IPS-20b (cell line): ENCODE data around the gene SARNP.
"Not testable (repeated sequence)": the region's sequence is repeated elsewhere in the genome, so short reads cannot be mapped to it uniquely, and the experiment has no call there.

Experiments used
- H3K27ac ChIP-seq: one replicate; pipeline ENCODE4 v1.5.1; 2013; ENCODE audit warnings: low read length
- H3K27me3 ChIP-seq: 2 replicates; pipeline ENCODE4 v1.6.1; 2013; ENCODE audit warnings: mild to moderate bottlenecking, low read length, inconsistent platforms; ENCODE audit not compliant: insufficient read depth
- H3K36me3 ChIP-seq: 2 replicates; pipeline ENCODE4 v1.6.1; 2013; ENCODE audit warnings: low read depth, mild to moderate bottlenecking, inconsistent platforms, low read length, moderate library complexity; ENCODE audit not compliant: insufficient read depth
- H3K4me1 ChIP-seq: 2 replicates; pipeline ENCODE4 v1.6.1; 2013; ENCODE audit warnings: mild to moderate bottlenecking, control low read depth, inconsistent platforms, low read length, moderate library complexity; ENCODE audit not compliant: insufficient read depth
- H3K4me3 ChIP-seq: 2 replicates; pipeline ENCODE4 v1.5.1; 2013; ENCODE audit warnings: mild to moderate bottlenecking, low read length, inconsistent platforms
- H3K9ac ChIP-seq: 2 replicates; pipeline ENCODE4 v1.6.1; 2013; ENCODE audit warnings: low read depth, mild to moderate bottlenecking, inconsistent platforms, low read length, moderate library complexity
- H3K9me3 ChIP-seq: 2 replicates; pipeline ENCODE4 v1.6.1; 2013; ENCODE audit warnings: mild to moderate bottlenecking, low read depth, low read length, inconsistent platforms; ENCODE audit not compliant: insufficient read depth

Gene SARNP

GRCh38 chr12:55789171-55789570 lies 28.4 kb downstream of the SARNP start:
- Histone ChIP-seq H3K4me3 (no peak overlapping the region), H3K27me3 (no peaks in the 10 kb centered on the region)

DNA sequence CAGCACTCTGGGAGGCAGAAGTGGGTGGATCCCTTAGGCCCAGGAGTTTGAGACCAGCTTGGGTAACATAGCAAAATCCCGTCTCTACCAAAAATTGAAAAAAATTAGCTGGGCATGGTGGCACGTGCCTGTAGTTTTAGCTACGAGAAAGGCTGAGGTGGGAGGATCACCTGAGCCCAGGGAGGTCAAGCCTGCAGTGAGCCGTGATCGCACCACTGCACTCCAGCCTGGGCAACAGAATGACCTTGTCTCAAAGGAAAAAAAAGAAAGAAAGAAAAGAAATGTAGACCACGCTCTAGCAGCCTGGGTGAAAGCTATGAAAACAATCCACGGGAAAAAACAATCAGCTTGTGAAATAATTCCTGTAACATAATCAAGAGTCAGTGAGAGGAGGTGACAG lies 29.0 kb downstream of the SARNP start:
- Histone ChIP-seq H3K9ac (no peak overlapping the region), H3K36me3 (peaks cover 93% of the 10 kb centered on the region)

More at GRCh38 chr12:55789171-55789570, 28.4 kb downstream of the SARNP start:
- H3K9ac ChIP-seq, result no peak overlapping the region
- H3K9me3 ChIP-seq, result no peaks in the 10 kb centered on the region
- H3K36me3 ChIP-seq, result peaks cover 93% of the 10 kb centered on the region
- no peak overlapping the region for H3K27ac ChIP-seq
- no peaks in the 10 kb centered on the region for H3K4me1 ChIP-seq

DNA sequence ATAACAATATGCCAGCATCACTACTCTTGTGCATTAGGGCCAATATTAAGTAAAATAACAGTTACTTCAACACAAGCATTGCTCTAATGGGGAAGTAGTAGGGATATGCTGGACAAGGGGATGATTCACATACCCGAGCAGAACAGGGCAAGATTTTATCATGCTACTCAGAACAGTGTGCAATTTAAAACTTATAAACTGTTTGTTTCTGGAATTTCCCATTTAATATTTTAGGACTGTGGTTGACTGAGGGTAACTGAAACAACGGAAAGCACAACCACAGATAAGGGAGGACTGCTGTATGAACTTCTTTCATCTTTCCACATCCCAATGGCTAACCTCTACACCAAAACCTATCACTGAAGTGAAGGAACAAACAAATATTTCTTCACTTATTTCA lies 36.8 kb downstream of the SARNP start:
- no peak overlapping the region for H3K27ac ChIP-seq
- H3K36me3 ChIP-seq, result peaks cover 94% of the 10 kb centered on the region
- H3K4me3 ChIP-seq, result no peak overlapping the region
- no peaks in the 10 kb centered on the region for H3K4me1 ChIP-seq
- H3K9ac ChIP-seq, result no peak overlapping the region
- no peaks in the 10 kb centered on the region for H3K9me3 ChIP-seq
- no peaks in the 10 kb centered on the region for H3K27me3 ChIP-seq

More for the DNA sequence above, 29.0 kb downstream of the SARNP start:
- Histone ChIP-seq H3K27me3 (no peaks in the 10 kb centered on the region), H3K27ac (no peak overlapping the region), H3K4me1 (no peaks in the 10 kb centered on the region), H3K9me3 (no peaks in the 10 kb centered on the region), H3K4me3 (no peak overlapping the region)

DNA sequence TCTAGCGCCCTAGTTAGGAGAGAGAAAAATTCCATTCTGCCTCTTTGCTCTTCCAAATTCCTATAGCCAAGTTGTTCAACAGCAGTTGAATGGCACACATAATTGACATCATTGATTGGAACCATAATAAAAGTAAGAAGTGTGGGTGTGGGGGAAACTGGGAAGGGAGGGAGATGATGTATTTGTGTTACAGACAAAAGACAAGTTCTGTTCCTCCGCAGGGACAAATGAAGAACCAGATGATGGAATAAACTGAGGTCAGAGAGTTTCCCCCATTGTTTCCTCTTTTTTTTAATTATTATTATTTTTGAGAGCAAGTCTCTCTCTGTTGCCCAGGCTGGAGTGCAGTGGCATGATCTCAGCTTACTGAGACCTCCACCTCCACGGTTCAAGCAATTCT lies 39.7 kb downstream of the SARNP start:
- Histone ChIP-seq H3K4me1 (no peaks in the 10 kb centered on the region), H3K27me3 (no peaks in the 10 kb centered on the region), H3K9me3 (no peaks in the 10 kb centered on the region), H3K9ac (no peak overlapping the region), H3K4me3 (no peak overlapping the region), H3K36me3 (peaks cover 86% of the 10 kb centered on the region), H3K27ac (no peak overlapping the region)

DNA sequence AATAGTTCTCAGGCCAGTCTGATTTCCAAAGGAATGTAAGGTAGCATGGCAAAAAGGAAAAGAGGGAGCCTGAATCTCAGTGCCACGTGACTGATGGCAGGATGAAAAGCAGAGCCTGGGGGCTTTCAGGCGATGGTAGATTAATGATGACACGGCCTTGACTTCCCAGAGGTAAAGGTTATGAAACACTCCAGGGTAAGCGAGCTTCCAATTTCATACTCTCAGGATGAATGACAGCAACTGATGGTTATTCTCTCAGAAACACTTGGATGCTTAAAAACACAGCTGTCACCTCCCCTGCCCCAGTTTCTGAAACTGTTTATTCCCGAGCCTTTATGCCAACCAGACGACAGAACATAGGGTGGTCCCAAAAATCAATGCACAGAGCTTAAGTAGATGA lies 45.8 kb downstream of the SARNP start:
- Histone ChIP-seq H3K36me3 (peaks cover 66% of the 10 kb centered on the region), H3K9ac (no peak overlapping the region), H3K4me1 (no peaks in the 10 kb centered on the region), H3K27ac (no peak overlapping the region), H3K4me3 (no peak overlapping the region), H3K9me3 (no peaks in the 10 kb centered on the region), H3K27me3 (no peaks in the 10 kb centered on the region)

GRCh38 chr12:55767156-55767555 lies 50.4 kb downstream of the SARNP start:
- Histone ChIP-seq H3K27ac (no peak overlapping the region), H3K4me3 (no peak overlapping the region), H3K36me3 (peaks cover 56% of the 10 kb centered on the region), H3K9me3 (no peaks in the 10 kb centered on the region), H3K4me1 (no peaks in the 10 kb centered on the region), H3K27me3 (no peaks in the 10 kb centered on the region), H3K9ac (no peak overlapping the region)

DNA sequence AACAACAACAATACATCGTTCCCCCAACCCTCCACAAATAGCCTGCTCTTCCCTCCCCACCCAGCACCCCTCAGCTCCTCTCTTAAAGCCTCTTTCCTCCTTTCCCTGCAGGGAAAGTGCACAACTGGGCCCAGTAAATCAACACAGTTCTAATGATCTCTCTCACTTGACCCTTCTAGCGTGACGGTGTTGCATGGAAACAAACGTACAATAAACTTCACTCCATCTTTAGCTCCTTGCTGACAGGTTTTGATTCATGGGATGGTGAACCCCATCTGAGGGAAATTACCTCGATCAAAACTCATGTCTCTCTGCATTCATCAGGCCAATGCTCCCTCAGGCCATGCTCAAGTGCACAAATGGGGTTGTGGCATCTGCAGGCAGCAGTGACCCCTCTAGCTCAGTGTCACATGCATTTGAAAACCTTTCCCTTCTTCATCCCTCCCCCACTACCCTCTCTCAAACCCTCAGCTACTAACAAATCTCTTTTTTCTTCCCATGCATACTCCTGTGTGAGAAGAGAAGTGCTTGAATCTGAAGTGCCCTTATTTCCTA lies 51.7 kb downstream of the SARNP start:
- no peak overlapping the region for H3K9ac ChIP-seq

GRCh38 chr12:55762646-55763045 lies 54.9 kb downstream of the SARNP start:
- no peaks in the 10 kb centered on the region for H3K4me1 ChIP-seq
- no peak overlapping the region for H3K4me3 ChIP-seq
- no peaks in the 10 kb centered on the region for H3K27me3 ChIP-seq
- no peak overlapping the region for H3K9ac ChIP-seq
- no peak overlapping the region for H3K27ac ChIP-seq
- no peaks in the 10 kb centered on the region for H3K9me3 ChIP-seq
- peaks cover 63% of the 10 kb centered on the region for H3K36me3 ChIP-seq

More for the DNA sequence above, 51.7 kb downstream of the SARNP start:
- Histone ChIP-seq H3K9me3 (no peaks in the 10 kb centered on the region), H3K27ac (no peak overlapping the region), H3K36me3 (peaks cover 51% of the 10 kb centered on the region), H3K4me3 (no peak overlapping the region), H3K27me3 (no peaks in the 10 kb centered on the region), H3K4me1 (no peaks in the 10 kb centered on the region)

GRCh38 chr12:55760663-55761062 lies 56.9 kb downstream of the SARNP start:
- no peaks in the 10 kb centered on the region for H3K9me3 ChIP-seq
- H3K36me3 ChIP-seq, result peaks cover 77% of the 10 kb centered on the region
- no peaks in the 10 kb centered on the region for H3K27me3 ChIP-seq
- H3K27ac ChIP-seq, result no peak overlapping the region
- no peak overlapping the region for H3K4me3 ChIP-seq
- no peak overlapping the region for H3K9ac ChIP-seq
- no peaks in the 10 kb centered on the region for H3K4me1 ChIP-seq

GRCh38 chr12:55758575-55758974 lies 58.9 kb downstream of the SARNP start:
- not testable (repeated sequence) for H3K27ac ChIP-seq, H3K4me1 ChIP-seq, H3K27me3 ChIP-seq, H3K9ac ChIP-seq, H3K4me3 ChIP-seq, H3K9me3 ChIP-seq
- H3K36me3 ChIP-seq, result peaks cover 80% of the 10 kb centered on the region

DNA sequence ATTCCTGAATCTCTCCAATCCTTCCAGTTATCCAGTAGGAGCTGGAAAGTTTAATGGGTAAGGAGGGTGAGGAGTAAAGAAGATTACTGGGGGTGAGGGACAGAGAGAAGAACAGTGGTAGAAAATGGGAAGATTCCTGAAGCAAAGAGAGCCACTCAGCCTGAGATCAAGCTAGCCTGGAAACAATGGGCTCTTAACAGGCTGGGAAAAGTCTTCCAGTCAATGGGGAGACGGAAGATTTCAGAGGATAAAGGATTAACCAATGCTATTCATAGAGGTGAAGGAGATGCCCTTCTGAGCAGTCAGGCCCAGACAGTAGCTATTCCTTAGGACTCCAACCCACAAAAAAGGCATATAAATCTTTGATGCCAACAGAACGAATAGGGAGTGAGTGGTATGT lies 59.8 kb downstream of the SARNP start:
- peaks cover 80% of the 10 kb centered on the region for H3K36me3 ChIP-seq

GRCh38 chr12:55755246-55755645 lies 62.3 kb downstream of the SARNP start:
- peaks cover 85% of the 10 kb centered on the region for H3K36me3 ChIP-seq
- H3K27ac ChIP-seq, result no peak overlapping the region
- H3K4me3 ChIP-seq, result no peak overlapping the region

More for the DNA sequence above, 59.8 kb downstream of the SARNP start:
- no peaks in the 10 kb centered on the region for H3K27me3 ChIP-seq
- H3K9me3 ChIP-seq, result no peaks in the 10 kb centered on the region
- H3K4me1 ChIP-seq, result no peaks in the 10 kb centered on the region
- no peak overlapping the region for H3K27ac ChIP-seq
- no peak overlapping the region for H3K4me3 ChIP-seq
- H3K9ac ChIP-seq, result no peak overlapping the region

More at GRCh38 chr12:55755246-55755645, 62.3 kb downstream of the SARNP start:
- Histone ChIP-seq H3K27me3 (no peaks in the 10 kb centered on the region), H3K4me1 (no peaks in the 10 kb centered on the region), H3K9me3 (no peaks in the 10 kb centered on the region), H3K9ac (no peak overlapping the region)
